Glomerular visceral epithelial cell (primary cell): ENCODE results near the gene CPS1.

ENCODE experiments used
- DNase-seq: peaks from one replicate; pipeline ENCODE4 v3.0.0-alpha.2; 2016; ENCODE audit errors: extremely low spot score

CPS1 gene

DNA sequence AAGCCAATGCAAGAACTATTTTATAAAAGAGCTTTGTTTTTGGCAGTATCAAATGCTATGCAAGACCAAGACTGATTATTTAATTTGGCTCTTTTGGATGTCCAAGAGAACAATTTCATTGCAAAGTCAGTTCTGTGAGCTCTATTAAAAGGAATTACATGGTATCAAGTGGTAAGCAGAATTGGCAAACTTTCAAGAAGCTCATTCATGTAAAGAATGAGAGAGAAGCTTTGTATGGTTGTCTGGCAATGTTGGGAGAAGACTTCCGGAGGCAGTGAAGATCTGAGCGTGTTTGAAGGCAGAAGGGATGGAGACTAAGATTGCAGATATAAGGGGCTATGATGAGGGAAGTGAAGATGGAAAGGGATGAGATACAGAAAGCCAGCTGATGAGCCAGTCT, 49.6 kb downstream of the CPS1 start:
- no peak for DNase-seq

DNA sequence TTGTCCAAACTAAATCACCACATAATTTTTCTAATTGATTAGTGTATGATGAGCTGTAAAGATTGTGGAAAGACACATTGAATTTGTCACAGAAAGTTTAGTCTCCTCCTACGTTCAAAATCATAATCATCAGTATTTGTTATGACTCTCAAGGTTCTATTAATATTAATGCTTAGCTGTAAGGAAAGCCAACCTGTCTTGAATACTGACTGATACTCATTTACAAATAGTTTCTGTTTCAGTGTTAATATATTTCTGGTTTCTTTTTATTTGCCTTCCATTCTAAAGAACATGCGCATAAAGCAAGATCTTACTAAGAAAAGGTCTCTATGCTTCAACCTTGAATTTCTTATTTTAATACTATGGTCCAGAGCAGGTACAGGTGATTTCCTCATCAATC, 55.1 kb downstream of the CPS1 start:
- no peak for DNase-seq

DNA sequence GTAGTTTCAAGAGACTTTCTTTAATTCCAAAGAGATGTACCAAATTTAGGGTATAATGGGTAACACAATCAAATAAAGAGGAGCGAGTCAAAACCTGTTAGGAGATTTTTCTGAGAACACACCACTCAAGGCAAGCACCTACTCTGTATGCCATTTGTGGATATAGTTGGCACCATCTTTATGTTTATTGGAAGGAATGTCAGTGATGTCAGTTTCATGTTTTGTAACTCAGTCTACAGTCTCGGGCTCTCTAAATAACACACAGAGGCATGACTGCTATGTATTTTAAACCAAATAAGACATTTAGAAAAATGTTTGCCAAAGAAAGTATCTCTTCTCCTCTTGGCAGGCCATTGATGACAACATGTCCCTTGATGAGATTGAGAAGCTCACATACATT, 59.7 kb downstream of the CPS1 start:
- DNase-seq, result no peak

DNA sequence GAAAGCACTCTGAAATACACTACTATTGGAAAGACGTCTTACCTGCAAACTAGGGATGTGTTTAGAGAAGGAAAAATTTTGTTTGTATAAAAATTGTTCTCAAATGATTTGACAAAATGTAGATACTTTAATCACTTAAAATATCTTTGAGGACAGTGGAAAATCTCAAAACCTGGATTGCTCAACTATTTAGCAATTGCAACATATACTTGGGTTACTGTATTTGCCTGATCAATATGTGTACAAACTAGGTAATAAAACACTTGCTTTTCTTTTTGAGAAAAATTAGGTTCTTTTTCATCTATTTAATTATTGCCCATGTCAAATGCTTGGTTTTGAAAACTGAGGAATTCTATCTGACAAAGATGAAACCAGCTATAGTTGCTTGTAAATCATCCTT, 60.9 kb downstream of the CPS1 start:
- no peak for DNase-seq

DNA sequence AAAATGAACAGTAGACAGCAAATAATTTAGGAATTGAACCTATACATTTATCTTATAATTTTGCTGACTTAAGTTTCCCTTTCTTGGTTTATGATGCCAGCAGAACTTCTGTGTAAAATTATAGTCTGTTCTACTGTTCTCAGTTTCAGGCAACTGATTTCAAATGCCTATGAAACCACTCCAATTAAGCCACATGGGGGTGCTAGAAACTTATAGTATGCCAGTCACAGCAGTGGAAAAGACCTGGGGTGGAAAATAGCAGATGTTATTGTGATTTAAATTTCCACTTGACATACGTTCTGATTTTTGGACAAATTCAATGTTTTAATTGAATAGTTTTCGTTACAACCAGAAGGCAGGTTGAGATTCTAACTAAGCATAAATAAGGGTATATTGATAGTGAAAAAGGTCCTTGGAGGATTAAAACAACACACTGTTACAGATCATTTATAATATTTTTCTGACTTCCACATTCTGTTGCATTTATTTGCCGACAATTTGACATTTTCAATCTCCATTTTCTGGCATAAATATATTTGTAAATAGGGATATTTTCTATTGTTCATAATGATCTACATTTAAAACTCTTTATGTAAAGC, 61.4 kb downstream of the CPS1 start:
- peak; percentile 51 for DNase-seq

DNA sequence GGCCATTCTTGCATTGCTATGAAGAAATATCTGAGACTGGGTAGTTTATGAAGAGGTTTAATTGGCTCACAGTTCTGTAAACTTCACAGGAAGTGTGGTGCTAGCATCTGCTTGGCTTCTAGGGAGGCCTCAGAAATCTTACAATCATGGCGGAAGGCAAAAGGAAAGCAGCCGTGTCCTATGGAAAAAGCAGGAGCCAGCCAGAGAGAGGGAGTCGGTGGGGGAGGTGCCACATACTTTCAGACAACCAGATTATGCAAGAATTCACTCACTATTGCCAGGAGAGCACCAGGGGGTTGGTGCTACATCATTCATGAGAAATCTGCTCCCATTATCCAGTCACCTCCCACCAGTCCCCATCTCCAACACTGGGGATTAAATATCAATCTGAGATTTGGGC, 64.1 kb downstream of the CPS1 start:
- DNase-seq, result no peak

DNA sequence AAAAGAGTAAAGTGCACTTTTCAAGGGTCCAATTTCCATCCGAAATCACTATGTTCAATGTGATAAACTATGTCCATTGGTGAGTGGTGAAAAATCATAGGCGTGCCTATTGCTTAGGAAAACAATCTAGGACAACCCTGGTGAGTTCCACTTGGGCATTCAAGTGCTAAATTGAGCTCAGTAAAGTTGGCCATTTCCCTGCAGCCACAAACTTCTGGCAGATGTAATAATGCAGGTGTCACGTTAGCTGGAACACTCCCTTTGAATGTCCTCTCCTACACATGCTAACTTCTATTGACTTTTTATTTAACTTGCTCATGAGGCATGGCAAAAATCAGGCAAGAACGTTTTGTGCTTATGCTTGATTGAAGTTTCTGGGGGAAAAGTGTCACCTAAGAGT, 67.1 kb downstream of the CPS1 start:
- DNase-seq, result no peak

DNA sequence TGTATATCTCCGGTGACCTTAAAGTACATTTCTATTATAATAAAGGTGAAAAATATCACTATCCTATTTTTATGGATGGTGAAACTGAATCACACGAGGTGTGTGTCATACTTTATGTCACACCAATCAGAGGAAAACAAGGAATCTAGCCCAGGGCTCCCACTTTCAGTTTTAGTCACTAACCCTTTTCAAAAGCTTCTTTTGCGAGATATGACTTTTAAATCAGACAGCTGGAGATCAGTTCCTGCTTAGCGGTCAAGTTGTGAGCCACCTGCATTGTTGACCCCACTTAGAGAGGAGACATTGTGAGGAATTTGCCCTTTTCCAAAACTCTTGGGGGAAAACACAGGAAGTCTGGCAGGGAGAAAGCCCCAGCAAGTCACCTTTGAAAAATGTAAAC, 70.5 kb downstream of the CPS1 start:
- DNase-seq, result peak; percentile 17

DNA sequence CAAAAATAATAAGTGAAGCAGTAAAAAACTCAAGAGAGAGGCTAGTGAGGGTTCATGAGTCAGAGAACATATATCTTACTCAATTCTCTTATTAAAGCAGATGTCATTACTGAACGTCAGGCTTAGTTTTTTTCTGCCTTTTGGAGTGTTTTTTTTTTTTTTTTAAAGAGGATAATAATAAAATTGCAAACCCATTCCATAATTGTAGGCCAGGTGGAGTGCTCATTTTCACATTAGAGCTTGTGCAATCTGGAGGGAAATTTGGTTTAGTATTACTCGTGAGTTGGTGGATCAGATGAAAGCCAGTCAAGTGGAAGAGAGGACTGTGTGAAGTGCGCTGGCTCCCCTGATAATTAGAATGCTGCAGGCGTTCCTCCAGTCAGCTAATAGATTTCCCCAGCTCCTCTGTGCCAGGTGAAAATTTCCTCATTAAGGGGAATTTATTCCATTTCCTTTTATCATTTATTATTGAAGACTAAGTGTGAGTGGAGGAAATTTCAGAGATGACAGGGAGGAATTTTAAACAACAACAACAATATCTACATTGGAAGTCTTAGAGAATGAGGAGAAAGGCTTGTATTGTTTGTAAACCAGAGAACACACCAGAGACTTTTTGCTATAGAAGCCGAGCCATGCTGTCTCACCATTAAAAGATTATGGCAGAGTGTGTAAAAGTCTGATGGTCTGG, 74.6 kb downstream of the CPS1 start:
- DNase-seq, result no peak

DNA sequence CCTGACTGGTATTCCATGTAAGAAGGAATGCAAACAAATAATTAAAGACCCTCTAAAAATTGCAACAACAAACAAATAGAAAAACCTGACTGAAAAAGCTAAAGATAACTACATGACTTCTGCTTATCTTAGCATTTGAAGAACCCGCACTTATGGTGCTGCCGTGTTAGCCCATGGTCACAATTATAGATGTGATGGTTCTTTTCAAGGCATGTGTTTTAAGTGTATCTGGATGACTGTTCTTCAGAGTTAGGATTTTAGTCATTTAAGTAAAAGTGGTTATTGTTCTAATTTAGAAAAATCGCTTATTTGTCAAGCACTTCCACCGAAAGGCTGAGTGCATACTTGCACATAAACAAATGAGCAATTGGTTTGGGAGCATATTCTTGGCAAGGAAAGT, 77.3 kb downstream of the CPS1 start:
- DNase-seq, result no peak

DNA sequence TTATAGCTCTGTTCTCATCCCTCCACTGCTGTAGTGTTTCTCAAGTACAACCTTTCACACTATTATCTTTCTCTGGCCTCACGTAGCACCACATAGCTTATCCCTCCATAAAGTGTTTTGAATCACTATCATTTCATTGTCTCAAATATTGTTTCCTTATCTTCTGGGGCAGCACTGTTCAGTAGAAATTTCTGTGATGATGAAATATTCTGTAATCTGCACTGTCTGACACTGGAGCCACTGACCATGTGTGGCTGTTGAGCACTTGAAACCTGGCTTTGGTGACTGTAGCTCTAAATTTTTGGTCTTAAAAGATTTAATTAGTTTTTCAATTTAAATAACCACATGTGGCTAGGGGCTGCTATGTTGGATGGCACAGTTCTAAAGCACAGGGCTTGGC, 78.9 kb downstream of the CPS1 start:
- DNase-seq, result no peak

DNA sequence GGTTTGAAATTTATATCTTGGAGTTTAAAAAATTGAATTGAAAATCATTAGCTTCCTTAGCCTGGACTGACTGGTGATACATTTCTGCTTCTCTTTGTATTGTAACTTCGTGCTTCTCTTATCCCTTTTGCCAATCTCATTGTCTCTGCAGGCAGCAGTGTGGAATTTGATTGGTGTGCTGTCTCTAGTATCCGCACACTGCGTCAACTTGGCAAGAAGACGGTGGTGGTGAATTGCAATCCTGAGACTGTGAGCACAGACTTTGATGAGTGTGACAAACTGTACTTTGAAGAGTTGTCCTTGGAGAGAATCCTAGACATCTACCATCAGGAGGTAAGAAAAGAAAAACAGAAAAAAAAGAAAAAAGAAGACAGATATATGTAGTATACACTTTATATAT, 85.9 kb downstream of the CPS1 start:
- no peak for DNase-seq

DNA sequence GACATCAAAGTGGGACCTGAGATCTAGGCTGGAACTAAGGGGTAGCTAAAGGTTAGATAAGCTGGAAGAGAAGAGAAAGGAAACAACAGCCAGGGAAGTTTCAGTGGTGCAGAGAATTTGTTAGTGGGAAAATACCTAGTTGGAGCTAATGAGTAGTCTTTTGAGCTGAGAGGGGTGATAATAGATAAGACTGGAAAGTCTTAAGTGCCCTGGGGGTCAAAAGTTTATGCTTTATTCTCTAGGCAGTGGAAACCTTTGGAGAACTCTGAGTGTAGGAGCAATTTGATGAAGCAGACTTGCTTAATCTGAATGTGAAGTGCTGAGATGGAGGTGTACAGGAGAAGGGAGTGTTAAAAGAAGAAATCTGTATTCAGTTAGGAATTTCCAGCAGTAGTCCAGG, 90.8 kb downstream of the CPS1 start:
- DNase-seq, result no peak

DNA sequence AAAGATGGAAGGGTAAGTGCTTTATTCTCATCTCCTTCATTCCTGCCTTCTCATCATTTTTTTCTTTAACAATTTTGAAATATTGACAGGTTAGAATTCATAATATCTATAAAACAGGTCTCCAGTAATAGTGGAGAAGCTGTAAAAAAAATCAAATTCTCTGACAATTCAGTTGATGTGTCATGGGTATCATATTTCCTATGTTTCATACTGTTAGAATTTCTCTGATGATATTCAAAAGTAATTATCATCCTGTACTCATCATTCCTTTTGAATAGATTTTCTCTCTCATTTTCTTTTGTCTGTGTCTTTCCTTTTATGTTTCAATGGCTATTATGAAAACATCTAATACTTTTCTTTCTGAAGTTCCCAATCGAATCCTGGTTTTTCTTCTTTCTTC, 97.7 kb downstream of the CPS1 start:
- no peak for DNase-seq

DNA sequence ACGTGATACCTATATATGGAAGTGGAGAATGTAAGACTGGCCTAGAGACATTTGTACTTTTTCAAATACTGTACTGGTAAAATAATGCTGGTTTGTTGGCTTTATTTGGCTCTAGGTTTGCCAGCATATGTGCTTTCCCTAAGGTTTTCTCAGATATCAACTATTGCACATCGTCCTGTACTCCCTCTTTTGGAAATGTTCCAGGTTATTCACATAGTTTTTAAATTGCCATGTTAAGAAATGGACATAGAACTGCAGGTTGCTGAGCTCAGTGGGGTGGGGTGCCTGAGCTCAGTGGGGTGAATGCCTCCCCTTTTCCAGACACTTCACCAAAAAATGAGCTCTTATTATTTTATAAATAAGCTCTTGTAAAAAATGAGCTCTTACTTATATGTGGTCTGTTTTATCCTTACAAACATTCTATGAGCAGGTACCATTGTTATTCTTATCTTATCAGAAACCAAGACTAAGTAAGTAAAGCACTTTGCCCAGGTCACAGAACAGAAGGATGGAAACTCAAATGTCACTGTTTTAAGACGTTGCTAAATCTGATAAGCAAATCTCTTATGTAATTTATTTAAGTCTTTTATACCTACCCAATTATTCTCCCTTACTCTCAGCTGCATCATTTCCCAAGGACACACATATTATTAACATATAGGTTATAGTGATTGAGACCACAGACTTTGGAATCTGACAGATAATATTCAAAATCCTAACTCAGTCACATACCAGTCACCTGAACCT, 99.0 kb downstream of the CPS1 start:
- no peak for DNase-seq

DNA sequence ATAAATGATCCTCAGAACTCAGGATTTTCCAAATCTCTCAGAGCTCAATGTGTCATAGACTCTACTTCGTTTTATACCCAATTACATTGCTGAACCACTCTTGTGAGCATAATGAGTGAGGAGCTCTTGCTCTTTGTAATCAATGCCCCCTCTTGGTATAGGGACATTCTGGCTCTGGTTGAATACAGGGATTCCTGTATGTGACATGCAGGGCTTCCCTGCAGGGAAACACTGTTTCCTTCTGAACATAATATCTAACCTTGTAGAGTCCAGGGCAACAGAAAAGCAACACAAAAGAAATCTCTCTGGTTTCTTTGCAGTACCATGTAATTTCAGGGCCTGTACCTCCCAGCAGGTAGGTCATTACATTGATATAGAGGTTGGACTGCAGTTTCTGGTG, 101.5 kb downstream of the CPS1 start:
- DNase-seq, result no peak

DNA sequence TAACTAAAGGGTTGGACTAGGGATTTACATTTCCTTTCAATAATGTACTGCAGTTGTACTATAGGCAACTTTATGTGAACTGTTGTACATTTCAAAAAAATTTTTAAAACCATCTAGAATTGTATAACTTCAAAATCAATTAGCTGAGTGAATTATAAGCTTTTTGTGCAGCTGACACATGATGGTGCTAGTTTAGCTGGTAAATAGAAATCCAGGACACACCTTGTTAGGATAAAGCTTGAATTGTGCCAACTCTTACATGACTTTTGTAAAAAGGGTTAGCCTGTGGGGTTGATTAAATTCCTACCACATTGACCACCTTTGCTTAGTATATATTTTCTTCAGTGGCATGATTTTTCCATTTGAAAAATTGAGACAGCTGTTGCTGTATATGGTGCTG, 104.4 kb downstream of the CPS1 start:
- no peak for DNase-seq

DNA sequence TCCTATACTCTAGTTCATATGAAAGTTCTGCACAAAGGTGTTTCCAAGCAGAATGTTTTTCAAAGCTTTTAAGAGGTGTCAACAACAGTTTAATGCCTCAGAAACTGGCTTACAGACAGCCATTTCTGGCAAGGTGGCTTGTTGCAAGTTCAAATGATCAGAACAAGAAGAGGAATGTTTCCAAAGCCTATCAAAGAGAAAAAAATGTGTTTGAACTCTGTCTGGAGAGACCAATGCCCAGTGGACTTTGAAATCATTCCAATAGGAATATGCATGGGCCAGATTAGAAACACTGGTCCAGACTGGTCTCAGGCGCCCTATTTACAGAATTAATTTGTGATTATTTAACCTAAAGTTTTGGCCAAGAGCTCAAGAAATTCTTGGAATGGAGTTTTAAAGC, 106.2 kb downstream of the CPS1 start:
- no peak for DNase-seq

DNA sequence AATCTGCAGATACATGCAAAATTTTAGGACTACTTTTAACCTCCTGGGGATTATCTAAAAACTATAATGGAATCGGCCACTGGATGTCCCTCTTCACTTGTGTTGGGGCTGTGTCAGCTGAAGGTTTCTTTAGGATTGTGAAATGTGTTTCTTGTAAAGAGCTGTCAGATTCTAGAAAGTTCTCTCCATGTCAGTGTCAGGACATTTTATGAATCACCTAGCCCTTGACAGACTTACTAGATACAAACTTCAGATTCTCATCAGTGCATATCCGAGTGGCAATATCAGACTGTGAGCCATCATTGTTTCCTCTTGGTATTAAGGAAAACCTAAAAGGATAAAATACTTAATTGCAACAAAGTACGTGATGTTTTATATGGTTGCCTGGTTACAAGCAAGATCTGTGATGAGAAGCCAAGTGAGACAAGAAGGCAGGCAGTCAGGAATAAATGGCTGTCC, 107.3 kb downstream of the CPS1 start:
- DNase-seq, result peak; percentile 8

DNA sequence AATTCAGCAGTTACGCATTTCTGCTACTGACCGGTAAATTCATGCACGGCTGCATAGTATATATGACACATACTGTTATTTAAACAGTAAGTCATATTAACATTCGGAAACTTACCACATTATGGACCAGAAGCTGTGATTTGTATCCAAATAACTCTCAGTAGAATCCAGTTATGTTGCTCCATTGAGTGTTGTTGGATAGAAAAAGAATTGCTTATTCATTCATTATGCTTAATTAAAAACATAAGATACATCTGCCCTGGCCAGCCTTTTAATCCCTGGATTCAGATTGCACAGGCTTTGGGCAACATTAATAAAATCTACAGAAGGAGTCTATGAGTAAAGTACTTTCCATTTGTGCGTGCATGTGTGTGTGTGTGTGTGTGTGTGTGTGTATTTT, 111.3 kb downstream of the CPS1 start:
- DNase-seq, result no peak

DNA sequence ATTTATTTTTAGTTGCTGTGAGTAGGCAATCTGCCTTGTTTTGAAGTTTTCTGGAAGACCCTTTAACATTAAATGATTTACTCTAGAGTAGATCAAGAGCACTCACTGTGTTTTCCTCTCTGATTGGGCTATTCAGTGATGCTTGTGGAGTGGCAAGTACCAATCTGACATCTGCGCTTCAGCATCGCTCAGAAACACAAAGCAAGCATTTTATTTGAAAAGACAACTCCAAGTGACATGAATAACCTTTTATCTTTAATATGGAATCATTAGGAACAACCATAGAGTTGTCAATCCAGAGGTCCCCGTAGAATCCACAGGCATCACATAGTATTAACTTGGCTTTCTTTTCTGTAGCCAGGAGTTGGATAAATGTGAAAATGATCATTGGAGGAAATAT, 114.7 kb downstream of the CPS1 start:
- no peak for DNase-seq

DNA sequence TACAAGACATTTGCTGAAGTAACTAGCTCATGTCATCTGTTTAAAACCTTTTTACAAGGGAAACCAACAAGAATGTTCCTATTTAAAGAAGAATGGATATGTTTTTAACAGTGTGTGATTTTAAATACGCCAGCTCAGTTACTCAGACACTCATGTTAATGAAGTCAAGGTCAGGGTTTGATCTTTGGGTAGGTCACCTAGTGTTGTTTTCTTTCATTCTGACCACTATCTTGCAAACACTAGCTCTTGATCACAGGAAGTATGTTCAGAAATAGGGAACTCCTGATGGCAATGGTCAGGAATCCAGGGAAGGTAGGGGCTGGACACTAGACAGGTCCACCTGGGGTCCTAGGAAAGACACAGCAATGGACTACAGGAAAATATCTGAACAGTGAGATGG, 116.7 kb downstream of the CPS1 start:
- no peak for DNase-seq

DNA sequence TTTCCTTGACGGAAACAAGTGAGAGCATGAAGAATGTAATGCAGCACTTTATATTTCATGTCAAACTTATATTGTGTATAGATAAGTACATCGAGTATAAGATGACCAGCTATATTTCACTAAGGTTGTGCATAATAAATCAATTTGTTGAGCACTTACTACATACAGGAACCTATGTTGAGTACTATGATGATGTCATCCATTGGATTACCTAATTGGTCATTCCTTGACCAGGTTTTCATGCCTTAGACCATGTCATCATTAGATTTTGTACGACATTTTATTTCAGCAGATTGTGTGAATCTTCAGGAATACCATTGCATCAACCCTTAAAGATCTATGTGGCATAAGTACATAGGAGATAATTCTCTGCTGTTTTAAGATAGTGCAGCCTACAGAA, 119.7 kb downstream of the CPS1 start:
- no peak for DNase-seq
